Stimulated activated CD4-positive, alpha-beta T cell treated with anti-CD3 and anti-CD28 coated beads, Interleukin-1b, Interleukin-23, amount 100 ng/mL, for 4 hours (primary cell): ENCODE data around the gene SLC7A4.

ENCODE experiments used
- DNase-seq, 2 donors: peaks; one replicate each; pipeline ENCODE4 v3.0.0-alpha.2; 2020; ENCODE audit warnings: low read depth in 2 of 2

The SLC7A4 gene

GRCh38 chr22:20998411-20999336, 33.7 kb downstream of the SLC7A4 start:
- DNase-seq, result no peak

- no peak for DNase-seq
These were observed 34.7 kb downstream of the SLC7A4 start for GRCh38 chr22:20997536-20998257.

GRCh38 chr22:20996598-20997535, 35.5 kb downstream of the SLC7A4 start:
- DNase-seq, result no peak

- no peak for DNase-seq
These were observed 36.3 kb downstream of the SLC7A4 start for GRCh38 chr22:20996031-20996410.

GRCh38 chr22:20995329-20996030, 36.9 kb downstream of the SLC7A4 start:
- no peak for DNase-seq

- DNase-seq, result no peak
These were observed 37.5 kb downstream of the SLC7A4 start for GRCh38 chr22:20994902-20995241.

GRCh38 chr22:20994128-20994901, 38.0 kb downstream of the SLC7A4 start:
- no peak for DNase-seq

- DNase-seq, result no peak
These were observed 38.8 kb downstream of the SLC7A4 start for GRCh38 chr22:20993304-20994127.

GRCh38 chr22:20992456-20993303, 39.7 kb downstream of the SLC7A4 start:
- no peak for DNase-seq

GRCh38 chr22:20992056-20992442, 40.3 kb downstream of the SLC7A4 start:
- no peak for DNase-seq

- no peak for DNase-seq
These were observed 40.9 kb downstream of the SLC7A4 start for GRCh38 chr22:20991252-20992055.

GRCh38 chr22:20990184-20991180, 41.9 kb downstream of the SLC7A4 start:
- no peak for DNase-seq

- no peak for DNase-seq
These were observed 42.8 kb downstream of the SLC7A4 start for GRCh38 chr22:20989323-20990138.

GRCh38 chr22:20988573-20989322, 43.6 kb downstream of the SLC7A4 start:
- DNase-seq, result no peak

GRCh38 chr22:20987375-20987774, 45.0 kb downstream of the SLC7A4 start:
- DNase-seq, result no peak
